ENCODE measurements around the gene ARFGEF3.
"Not testable (repeated sequence)": the region's sequence is repeated elsewhere in the genome, so short reads cannot be mapped to it uniquely, and the experiment has no call there.

Gene ARFGEF3

GRCh38 chr6:138347864-138348263 lies 186.1 kb downstream of the ARFGEF3 start:
- no peak for DNase-seq (ENCODE audit: low read depth in 2 of 2)

GRCh38 chr6:138349891-138350290 lies 188.2 kb downstream of the ARFGEF3 start:
- DNase-seq (ENCODE audit: low read depth in 2 of 2), result no peak

GRCh38 chr6:138357928-138358327 lies 196.2 kb downstream of the ARFGEF3 start:
- no peak for DNase-seq (ENCODE audit: low read depth in 2 of 2)

- DNase-seq (ENCODE audit: low read depth in 2 of 2), result not testable (repeated sequence)
Observed at GRCh38 chr6:138368684-138369083, 206.9 kb downstream of the ARFGEF3 start.

- DNase-seq (ENCODE audit: low read depth in 2 of 2), result no peak
Observed at GRCh38 chr6:138370631-138371451, 209.1 kb downstream of the ARFGEF3 start.

GRCh38 chr6:138371452-138371711 lies 209.6 kb downstream of the ARFGEF3 start:
- DNase-seq (ENCODE audit: low read depth in 2 of 2), result no peak

GRCh38 chr6:138371720-138372119 lies 210.0 kb downstream of the ARFGEF3 start:
- no peak for DNase-seq (ENCODE audit: low read depth in 2 of 2)

GRCh38 chr6:138372711-138373463 lies 211.1 kb downstream of the ARFGEF3 start:
- DNase-seq (ENCODE audit: low read depth in 2 of 2), result no peak

- DNase-seq (ENCODE audit: low read depth in 2 of 2), result no peak
Observed at GRCh38 chr6:138374230-138374629, 212.5 kb downstream of the ARFGEF3 start.

GRCh38 chr6:138374815-138375214 lies 213.1 kb downstream of the ARFGEF3 start:
- no peak for DNase-seq (ENCODE audit: low read depth in 2 of 2)

GRCh38 chr6:138377042-138377441 lies 215.3 kb downstream of the ARFGEF3 start:
- DNase-seq (ENCODE audit: low read depth in 2 of 2), result no peak

GRCh38 chr6:138377844-138378243 lies 216.1 kb downstream of the ARFGEF3 start, which contains the start of gene SMIM28:
Gene SMIM28, plus strand, starts transcription at chr6:138377905. Its CDS starts 168 bp downstream, at chr6:138378073.
- DNase-seq (ENCODE audit: low read depth in 2 of 2), result no peak

GRCh38 chr6:138378463-138378862 lies 216.7 kb downstream of the ARFGEF3 start:
- no peak for DNase-seq (ENCODE audit: low read depth in 2 of 2)

- DNase-seq (ENCODE audit: low read depth in 2 of 2), result no peak
Observed at GRCh38 chr6:138382498-138383265, 220.9 kb downstream of the ARFGEF3 start.

- no peak for DNase-seq (ENCODE audit: low read depth in 2 of 2)
Observed at GRCh38 chr6:138383776-138384175, 222.0 kb downstream of the ARFGEF3 start.

- no peak for DNase-seq (ENCODE audit: low read depth in 2 of 2)
Observed at GRCh38 chr6:138386897-138387296, 225.2 kb downstream of the ARFGEF3 start.

- no peak for DNase-seq (ENCODE audit: low read depth in 2 of 2)
Observed at GRCh38 chr6:138387577-138388368, 226.0 kb downstream of the ARFGEF3 start.

GRCh38 chr6:138389551-138389950 lies 227.8 kb downstream of the ARFGEF3 start:
- DNase-seq (ENCODE audit: low read depth in 2 of 2), result no peak

Measured in stimulated activated CD4-positive, alpha-beta T cell treated with anti-CD3 and anti-CD28 coated beads, Interleukin-12 subunit alpha, Interleukin-12 subunit beta, amount 100 ng/mL, for 24 hours (primary cell).